H1 (cell line): Measurements from ENCODE around the gene LMX1A. TPM values are rescaled to one million over a fixed set of nuclear protein-coding genes. Genes with fewer than 3 reads are reported as not detected.

ENCODE experiments used
- EZH2 ChIP-seq: fragments of 200-600 bp; sonication (generic); IDR thresholded peaks from 2 replicates; pipeline ENCODE4 v1.7.1; 2012; ENCODE audit warnings: low read depth, mild to moderate bottlenecking, moderate library complexity, low read length, inconsistent platforms; ENCODE audit not compliant: severe bottlenecking
- KDM1A ChIP-seq: fragments of 200-600, 300-600 bp; sonication (generic); IDR thresholded peaks from 2 replicates; pipeline ENCODE4 v1.7.1; 2016; ENCODE audit warnings: mild to moderate bottlenecking, low read length, borderline replicate concordance
- MAFK ChIP-seq: IDR thresholded peaks from 2 replicates; pipeline ENCODE4 v1.6.1; 2012; ENCODE audit warnings: low read depth, mild to moderate bottlenecking, improper control_type of control experiment, low read length
- RBBP5 ChIP-seq: IDR thresholded peaks from 2 replicates; pipeline ENCODE4 v1.7.1; 2012; ENCODE audit warnings: low read depth, mild to moderate bottlenecking, inconsistent platforms, low read length, moderate library complexity, borderline replicate concordance
- SUZ12 ChIP-seq: fragments of 200-600 bp; sonication (generic); IDR thresholded peaks from 2 replicates; pipeline ENCODE4 v1.6.1; 2012; ENCODE audit warnings: mild to moderate bottlenecking, inconsistent platforms, low read length, moderate library complexity, mixed read lengths
- TCF12 ChIP-seq: IDR thresholded peaks from 2 replicates; pipeline ENCODE4 v1.6.1; 2011; ENCODE audit warnings: low read depth, mild to moderate bottlenecking, low read length
- polyA plus RNA-seq, 7 experiments: library from polyadenylated mRNA; depleted of rRNA in 3 of 7; stranded (reverse) in 5 of 7; unstranded in 2 of 7; fragments of >200 nt in 5 of 7; fragments of 200-250 nt in 2 of 7; gene quantifications; 1 replicate in 5 of 7; 2 replicates in 1 of 7; 4 replicates in 1 of 7; pipeline versions ENCODE4 v1.2.1 to v1.2.3, GENCODE V29; 2011 to 2013; ENCODE audit warnings: missing spikeins in 2 of 7, mixed read lengths in 2 of 7
- total RNA-seq: library from RNA; stranded (reverse); fragmentation: NEBNext Ultra II Directional; extraction: Animal tissue kit (Norgen Biotek cat#: 25700); gene quantifications from 2 replicates; pipeline ENCODE4 v1.2.1, GENCODE V29; 2021
- TF ChIP-seq, protein P1 (sequence below): fragments of 300-600 bp; sonication (generic); IDR thresholded peaks from 2 replicates; pipeline ENCODE4 v1.7.1; 2012; ENCODE audit warnings: low read length, moderate library complexity, mild to moderate bottlenecking, inconsistent platforms; ENCODE audit not compliant: insufficient replicate concordance

Gene LMX1A
- total and polyA plus RNA-seq, 2 of the 8 experiments (the other 6 are each of a cell fraction or from before 2014, with no cell fraction given) = not detected

DNA sequence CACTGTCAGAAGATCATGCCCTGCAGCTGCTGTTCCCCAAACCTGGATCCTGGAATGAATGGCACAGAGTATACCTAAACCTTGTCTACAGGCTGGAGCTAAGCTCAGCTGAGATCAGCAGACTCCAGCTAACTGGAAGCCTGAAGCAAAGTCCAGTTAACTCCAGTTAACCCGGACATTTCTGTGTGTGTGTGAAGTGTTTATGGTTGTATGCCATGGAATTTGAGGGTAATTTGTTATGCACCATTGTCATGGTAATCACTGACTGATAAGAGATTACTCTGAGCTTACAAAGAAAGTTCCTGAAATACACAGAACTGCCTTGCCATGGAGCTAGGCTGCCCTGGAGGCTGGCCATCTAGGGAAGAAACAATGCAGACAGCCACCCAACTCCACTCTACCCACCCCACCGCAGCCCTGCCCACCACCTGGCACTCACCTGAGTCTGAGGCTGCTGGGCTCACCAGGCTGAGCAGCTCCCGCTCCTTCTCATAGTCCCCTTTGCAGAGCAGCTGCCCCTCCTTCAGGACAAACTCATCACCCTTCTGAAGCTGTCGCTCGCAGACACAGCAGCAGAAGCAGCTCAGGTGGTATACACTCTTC lies 107.4 kb downstream of the LMX1A start (continued):
- TF ChIP-seq, protein P1, sequence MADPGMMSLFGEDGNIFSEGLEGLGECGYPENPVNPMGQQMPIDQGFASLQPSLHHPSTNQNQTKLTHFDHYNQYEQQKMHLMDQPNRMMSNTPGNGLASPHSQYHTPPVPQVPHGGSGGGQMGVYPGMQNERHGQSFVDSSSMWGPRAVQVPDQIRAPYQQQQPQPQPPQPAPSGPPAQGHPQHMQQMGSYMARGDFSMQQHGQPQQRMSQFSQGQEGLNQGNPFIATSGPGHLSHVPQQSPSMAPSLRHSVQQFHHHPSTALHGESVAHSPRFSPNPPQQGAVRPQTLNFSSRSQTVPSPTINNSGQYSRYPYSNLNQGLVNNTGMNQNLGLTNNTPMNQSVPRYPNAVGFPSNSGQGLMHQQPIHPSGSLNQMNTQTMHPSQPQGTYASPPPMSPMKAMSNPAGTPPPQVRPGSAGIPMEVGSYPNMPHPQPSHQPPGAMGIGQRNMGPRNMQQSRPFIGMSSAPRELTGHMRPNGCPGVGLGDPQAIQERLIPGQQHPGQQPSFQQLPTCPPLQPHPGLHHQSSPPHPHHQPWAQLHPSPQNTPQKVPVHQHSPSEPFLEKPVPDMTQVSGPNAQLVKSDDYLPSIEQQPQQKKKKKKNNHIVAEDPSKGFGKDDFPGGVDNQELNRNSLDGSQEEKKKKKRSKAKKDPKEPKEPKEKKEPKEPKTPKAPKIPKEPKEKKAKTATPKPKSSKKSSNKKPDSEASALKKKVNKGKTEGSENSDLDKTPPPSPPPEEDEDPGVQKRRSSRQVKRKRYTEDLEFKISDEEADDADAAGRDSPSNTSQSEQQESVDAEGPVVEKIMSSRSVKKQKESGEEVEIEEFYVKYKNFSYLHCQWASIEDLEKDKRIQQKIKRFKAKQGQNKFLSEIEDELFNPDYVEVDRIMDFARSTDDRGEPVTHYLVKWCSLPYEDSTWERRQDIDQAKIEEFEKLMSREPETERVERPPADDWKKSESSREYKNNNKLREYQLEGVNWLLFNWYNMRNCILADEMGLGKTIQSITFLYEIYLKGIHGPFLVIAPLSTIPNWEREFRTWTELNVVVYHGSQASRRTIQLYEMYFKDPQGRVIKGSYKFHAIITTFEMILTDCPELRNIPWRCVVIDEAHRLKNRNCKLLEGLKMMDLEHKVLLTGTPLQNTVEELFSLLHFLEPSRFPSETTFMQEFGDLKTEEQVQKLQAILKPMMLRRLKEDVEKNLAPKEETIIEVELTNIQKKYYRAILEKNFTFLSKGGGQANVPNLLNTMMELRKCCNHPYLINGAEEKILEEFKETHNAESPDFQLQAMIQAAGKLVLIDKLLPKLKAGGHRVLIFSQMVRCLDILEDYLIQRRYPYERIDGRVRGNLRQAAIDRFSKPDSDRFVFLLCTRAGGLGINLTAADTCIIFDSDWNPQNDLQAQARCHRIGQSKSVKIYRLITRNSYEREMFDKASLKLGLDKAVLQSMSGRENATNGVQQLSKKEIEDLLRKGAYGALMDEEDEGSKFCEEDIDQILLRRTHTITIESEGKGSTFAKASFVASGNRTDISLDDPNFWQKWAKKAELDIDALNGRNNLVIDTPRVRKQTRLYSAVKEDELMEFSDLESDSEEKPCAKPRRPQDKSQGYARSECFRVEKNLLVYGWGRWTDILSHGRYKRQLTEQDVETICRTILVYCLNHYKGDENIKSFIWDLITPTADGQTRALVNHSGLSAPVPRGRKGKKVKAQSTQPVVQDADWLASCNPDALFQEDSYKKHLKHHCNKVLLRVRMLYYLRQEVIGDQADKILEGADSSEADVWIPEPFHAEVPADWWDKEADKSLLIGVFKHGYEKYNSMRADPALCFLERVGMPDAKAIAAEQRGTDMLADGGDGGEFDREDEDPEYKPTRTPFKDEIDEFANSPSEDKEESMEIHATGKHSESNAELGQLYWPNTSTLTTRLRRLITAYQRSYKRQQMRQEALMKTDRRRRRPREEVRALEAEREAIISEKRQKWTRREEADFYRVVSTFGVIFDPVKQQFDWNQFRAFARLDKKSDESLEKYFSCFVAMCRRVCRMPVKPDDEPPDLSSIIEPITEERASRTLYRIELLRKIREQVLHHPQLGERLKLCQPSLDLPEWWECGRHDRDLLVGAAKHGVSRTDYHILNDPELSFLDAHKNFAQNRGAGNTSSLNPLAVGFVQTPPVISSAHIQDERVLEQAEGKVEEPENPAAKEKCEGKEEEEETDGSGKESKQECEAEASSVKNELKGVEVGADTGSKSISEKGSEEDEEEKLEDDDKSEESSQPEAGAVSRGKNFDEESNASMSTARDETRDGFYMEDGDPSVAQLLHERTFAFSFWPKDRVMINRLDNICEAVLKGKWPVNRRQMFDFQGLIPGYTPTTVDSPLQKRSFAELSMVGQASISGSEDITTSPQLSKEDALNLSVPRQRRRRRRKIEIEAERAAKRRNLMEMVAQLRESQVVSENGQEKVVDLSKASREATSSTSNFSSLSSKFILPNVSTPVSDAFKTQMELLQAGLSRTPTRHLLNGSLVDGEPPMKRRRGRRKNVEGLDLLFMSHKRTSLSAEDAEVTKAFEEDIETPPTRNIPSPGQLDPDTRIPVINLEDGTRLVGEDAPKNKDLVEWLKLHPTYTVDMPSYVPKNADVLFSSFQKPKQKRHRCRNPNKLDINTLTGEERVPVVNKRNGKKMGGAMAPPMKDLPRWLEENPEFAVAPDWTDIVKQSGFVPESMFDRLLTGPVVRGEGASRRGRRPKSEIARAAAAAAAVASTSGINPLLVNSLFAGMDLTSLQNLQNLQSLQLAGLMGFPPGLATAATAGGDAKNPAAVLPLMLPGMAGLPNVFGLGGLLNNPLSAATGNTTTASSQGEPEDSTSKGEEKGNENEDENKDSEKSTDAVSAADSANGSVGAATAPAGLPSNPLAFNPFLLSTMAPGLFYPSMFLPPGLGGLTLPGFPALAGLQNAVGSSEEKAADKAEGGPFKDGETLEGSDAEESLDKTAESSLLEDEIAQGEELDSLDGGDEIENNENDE = no peak
- TF ChIP-seq TCF12 (no peak), RBBP5 (no peak), SUZ12 (no peak), KDM1A (no peak), MAFK (no peak), EZH2 (no peak)
- TF ChIP-seq, all 59 proteins: peak for 0
